Measurements from ENCODE around the gene PCBD2.
"Not testable (repeated sequence)": the region's sequence is repeated elsewhere in the genome, so short reads cannot be mapped to it uniquely, and the experiment has no call there.

Gene PCBD2

DNA sequence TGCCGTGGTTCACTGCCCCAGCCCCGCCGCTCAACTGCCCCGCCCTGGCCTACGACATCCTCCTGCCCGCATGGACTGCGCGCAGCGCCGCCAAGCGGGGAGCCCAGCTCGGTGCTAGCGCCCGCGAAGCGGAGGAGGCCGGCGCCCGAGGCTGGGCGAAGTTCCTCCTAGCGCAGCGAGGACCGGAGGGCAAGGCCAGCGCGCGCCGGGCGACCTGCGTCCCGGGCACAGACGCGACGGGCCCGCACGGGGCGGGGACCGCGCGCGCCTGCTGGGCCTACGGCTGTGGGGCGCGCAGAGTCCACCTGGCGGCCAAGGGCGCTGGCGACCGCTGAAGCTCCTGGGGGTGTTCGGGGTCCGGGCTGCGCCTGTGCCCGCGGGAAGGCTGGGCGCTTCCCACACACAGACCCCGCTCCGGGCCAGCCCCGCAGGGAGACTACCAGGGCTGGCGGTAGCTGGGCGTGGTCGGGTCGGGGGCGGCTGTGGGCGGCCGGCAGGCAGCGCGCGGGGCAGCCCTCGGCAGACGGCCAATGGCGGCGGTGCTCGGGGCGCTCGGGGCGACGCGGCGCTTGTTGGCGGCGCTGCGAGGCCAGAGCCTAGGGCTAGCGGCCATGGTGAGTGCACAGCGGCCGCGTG lies at the start of gene PCBD2:
Gene PCBD2, plus strand, starts transcription at position 522 of the 636 bp plus-strand sequence. Its CDS starts 9 bp downstream, at position 531.
- peak; percentile 89 for DNase-seq (ENCODE audit: low read depth)

DNA sequence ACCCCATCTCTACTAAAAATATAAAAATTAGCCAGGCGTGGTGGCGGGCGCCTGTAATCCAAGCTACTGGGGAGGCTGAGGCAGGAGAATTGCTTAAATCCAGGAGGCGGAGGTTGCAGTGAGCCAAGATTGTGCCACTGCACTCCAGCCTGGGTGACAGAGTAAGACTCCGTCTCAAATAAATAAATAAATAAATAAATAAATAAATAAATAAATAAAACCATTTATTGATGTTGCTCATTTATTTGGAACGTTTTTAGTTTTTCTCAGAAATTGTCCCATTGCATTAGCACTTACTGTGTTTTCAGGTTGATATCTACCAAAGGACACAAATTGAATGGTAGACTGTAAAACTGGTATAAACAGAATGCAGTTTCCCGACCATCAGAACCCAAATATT lies 48.5 kb upstream of the PCBD2 start:
- not testable (repeated sequence) for DNase-seq (ENCODE audit: low read depth)

DNA sequence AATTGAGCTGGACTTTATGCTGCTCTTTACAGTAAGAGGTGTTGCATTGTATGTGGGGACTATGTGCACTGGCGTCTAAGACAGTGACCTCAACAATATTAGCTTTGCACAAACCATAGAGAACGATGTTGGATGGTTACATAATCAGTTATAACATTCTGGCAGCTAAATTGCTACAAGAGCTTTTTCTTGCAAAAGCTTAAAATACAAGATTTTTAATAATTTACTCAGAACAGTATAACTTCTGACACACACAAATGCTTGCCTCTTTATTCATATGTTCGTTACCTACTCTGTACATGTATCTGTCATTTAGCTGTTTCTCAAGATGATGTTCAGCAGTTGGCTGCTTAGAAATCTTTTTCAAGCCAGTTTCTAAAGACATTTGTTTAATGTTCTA lies 47.5 kb upstream of the PCBD2 start:
- DNase-seq (ENCODE audit: low read depth), result no peak

DNA sequence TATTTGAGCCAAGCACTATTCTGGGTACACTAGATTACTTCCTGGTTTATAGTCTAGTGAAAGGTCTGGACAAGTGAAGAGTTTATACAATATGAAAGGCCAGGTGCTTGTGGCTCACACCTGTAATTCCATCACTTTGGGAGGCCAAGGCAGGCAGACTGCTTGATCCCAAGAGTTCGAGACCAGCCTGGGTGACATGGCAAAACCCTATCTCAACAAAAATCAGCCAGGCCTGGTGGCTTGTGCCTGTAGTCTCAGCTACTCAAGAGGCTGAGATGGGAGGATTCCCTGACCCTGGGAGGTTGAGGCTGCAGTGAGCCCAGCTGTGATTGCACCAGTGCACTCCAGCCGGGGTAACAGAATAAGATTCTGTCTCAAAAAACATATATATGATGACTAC lies 40.2 kb upstream of the PCBD2 start:
- no peak for DNase-seq (ENCODE audit: low read depth)

DNA sequence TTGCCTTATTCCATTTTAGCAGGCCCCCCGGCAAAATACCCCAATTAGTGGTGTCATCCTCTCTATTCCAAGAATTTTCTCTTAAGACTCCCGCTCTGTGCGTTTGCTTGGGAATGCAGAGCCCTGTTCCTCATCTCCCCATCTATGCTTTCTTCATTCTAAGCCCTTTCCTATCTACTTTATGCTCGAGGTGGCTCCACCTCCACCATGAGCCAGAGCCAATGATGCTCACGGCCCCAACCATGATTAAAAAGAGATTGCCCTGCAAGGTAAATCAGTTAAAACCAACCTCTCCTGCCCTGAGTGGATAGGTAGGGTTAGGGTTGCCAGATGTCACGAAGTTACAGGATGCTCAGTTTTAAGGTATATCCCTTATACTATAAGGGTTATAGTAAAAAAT lies 31.4 kb upstream of the PCBD2 start:
- DNase-seq (ENCODE audit: low read depth), result no peak

DNA sequence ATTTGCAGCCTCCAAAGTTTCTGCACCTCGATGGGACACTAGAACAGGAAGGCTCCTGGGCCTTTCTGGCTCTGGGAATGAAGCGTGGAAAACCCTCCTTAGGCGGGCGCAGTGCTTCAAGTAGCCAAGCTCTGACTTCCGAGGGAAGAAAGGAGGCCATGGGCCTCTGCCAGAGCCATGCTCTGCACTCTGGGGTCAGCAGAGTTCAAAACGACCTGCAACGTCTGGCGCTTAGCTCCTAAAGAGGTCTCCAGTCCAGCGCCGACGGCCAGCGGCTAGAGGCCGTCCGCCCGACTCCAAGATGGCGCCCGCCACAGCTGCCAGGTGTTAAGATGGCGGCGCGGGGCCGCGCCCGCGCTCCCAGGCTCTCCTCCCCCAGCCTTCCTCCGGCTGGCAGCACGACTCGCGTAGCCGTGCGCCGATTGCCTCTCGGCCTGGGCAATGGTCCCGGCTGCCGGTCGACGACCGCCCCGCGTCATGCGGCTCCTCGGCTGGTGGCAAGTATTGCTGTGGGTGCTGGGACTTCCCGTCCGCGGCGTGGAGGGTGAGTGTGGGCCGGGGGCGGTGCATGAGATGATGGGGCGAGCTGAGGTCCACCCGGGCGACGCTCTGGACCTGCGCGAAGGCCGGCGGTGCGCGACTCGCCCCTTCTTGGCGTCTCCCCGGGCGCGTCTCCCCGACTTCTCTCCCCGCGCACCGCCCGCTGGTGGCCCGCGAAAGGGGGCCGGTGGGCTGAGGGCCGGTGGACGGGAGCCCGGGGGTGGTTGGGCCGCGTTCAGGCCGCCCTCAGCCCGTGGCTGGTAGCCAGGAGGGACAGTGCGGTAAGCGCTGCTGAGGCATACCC lies 30.7 kb upstream of the PCBD2 start, which contains the start of gene TXNDC15:
Gene TXNDC15, plus strand, starts transcription at position 385 of the 844 bp plus-strand sequence. Its CDS starts 57 bp downstream, at position 442.
- peak; percentile 89 for DNase-seq (ENCODE audit: low read depth)

DNA sequence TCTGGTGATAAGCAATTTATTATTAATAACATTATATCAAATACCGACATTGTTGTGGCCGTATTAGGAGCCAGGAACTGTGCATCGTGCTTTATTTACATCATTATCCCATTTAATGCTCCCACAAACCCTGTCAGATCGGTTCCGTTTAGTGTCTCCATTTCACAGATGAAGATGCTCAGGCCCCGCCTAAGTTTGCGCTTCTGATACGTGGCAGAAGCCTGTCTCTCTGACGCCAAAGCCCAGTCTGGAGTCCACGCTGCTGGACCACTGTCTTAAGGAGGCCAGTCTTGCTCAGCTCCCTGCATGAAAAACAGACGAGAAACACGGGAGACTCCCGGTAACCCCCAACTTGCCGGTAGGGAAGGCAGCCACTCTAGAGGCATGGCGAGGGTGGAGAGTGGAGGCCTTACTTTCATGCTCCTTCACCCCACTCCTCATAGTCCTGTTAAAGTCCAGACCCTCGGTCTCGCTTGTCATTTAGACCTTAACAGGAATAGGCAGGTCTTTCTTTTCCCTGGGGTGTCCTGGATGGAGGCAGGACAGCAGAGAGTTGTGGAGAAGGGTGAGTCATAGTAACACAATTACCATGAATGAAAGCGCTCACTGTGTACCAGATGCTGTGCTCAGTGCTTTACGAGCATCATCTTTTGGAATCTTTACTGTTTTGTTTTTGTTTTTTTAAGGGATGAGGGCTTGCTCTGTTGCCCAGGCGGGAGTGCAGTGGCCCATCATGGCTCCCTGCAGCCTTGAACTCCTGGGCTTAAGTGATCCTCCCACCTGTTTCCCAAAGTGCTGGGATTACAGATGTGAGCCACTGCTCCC lies 29.9 kb upstream of the PCBD2 start:
- peak; percentile 92 for DNase-seq (ENCODE audit: low read depth)

DNA sequence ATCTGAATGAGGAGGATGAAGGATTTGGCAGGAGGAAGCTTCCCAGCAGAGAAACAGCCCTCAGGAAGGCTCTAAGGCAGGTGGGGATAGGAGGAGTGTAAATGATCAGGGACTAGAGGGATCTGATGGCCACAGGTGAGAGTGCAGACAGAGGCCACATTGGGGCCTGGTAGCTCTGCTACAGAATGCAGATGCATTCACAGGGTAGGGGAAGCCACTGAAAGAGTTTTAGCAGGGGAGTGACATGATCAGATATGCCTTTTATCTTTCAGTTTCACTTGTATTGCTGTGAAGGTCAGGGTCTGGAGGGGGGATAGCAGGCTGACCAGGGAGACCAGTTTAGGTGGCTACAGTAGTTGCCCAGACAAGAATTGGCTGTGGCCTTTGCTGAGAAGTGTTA lies 27.8 kb upstream of the PCBD2 start:
- DNase-seq (ENCODE audit: low read depth), result no peak

DNA sequence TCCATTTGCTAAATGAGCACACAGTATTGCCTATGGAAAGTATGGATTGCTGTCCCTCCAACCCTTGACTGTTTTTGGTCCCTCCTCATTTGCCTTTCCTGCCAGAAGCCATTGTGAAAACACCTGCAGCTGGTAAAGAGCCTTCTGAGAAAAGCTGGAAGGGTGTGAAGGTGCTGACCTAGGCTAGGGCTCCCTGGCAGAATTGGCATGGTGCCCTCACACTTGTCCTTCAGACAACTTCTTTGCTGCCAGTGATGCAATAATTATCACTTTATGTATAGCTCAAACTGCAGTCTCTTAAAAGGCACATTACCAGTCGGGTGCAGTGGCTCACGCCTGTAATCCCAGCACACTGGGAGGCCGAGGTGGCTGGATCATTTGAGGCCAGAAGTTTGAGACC lies 26.5 kb upstream of the PCBD2 start:
- DNase-seq (ENCODE audit: low read depth), result no peak

DNA sequence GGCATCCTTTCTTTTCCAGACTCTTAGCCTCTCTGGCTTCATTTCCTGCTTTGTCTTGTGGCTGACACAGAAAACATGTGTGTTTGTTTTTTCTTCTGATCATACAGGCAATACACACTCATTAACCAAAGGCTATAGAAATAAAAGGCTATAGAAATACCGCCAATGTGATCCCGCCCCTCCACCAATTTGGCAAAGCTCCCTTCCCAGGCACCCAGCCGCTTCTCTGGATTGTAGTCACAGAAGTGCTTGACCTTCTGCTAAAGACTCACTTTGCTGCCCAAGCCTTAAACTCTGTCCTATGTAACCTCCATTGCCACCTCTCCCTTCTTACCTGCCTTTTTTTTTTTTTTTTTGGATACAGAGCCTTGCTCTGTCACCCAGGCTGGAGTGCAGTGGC lies 25.5 kb upstream of the PCBD2 start:
- DNase-seq (ENCODE audit: low read depth), result no peak

DNA sequence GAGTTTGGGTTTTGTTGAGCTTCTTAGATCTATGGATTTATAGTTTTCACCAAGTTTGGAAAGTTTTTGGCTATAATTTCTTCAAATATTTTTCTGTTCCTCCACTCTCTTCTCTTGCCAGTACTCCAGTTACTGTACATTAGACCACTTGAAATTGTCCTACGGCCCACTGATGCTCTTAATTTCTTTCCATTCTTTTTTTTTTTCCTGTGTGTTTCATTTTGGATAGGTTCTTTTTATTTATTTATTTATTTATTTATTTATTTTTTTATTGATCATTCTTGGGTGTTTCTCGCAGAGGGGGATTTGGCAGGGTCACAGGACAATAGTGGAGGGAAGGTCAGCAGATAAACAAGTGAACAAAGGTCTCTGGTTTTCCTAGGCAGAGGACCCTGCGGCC lies 24.0 kb upstream of the PCBD2 start:
- DNase-seq (ENCODE audit: low read depth), result not testable (repeated sequence)

DNA sequence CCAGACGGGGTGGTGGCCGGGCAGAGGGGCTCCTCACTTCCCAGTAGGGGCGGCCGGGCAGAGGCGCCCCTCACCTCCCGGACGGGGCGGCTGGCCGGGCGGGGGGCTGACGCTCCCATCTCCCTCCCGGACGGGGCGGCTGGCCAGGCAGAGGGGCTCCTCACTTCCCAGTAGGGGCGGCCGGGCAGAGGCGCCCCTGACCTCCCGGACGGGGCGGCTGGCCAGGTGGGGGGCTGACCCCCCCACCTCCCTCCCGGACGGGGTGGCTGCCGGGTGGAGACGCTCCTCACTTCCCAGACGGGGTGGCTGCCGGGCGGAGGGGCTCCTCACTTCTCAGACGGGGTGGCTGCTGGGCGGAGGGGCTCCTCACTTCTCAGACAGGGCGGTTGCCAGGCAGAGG lies 23.2 kb upstream of the PCBD2 start:
- DNase-seq (ENCODE audit: low read depth), result not testable (repeated sequence)

DNA sequence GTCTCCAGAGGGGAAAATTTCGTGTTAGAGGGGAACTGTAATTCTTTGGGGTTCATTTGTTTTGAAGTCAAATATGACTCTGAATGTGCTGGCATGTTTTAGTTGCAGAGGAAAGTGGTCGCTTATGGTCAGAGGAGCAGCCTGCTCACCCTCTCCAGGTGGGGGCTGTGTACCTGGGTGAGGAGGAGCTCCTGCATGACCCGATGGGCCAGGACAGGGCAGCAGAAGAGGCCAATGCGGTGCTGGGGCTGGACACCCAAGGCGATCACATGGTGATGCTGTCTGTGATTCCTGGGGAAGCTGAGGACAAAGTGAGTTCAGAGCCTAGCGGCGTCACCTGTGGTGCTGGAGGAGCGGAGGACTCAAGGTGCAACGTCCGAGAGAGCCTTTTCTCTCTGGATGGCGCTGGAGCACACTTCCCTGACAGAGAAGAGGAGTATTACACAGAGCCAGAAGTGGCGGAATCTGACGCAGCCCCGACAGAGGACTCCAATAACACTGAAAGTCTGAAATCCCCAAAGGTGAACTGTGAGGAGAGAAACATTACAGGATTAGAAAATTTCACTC lies 17.3 kb upstream of the PCBD2 start:
- no peak for DNase-seq (ENCODE audit: low read depth)

DNA sequence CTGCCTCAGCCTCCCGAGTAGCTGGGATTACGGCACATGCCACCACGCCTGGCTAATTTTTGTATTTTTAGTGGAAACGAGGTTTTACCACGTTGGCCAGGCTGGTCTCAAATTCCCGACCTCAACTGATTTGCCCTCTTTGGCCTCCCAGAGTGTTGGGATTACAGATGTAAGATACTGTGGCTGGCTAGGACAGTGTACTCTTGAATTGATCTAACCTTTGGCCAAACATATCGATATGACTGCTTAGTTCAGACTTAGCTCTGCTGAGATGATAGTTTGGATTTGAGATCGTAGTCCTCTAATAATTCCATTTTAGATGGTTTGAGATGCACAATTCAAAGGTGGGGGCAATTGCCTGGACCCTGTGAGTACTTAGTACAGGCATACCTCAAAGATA lies 15.6 kb upstream of the PCBD2 start:
- no peak for DNase-seq (ENCODE audit: low read depth)

DNA sequence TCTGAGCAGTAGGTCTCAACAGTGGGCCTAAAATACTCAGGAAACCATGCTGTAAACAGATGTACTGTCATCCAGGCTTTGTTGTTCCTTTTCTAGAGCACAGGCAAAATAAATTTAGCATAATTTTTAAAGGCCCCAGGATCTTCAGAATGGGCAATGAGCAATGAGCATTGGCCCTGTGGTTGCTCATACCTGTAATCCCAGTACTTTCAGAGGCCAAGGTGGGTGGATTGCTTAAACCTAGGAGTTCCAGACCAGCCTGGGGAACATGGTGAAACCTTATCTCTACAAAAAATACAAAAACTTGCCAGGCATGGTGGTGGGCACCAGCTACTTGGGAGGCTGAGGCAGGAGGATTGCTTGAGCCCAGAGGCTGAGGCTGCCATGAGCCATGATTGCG lies 13.5 kb upstream of the PCBD2 start:
- no peak for DNase-seq (ENCODE audit: low read depth)

DNA sequence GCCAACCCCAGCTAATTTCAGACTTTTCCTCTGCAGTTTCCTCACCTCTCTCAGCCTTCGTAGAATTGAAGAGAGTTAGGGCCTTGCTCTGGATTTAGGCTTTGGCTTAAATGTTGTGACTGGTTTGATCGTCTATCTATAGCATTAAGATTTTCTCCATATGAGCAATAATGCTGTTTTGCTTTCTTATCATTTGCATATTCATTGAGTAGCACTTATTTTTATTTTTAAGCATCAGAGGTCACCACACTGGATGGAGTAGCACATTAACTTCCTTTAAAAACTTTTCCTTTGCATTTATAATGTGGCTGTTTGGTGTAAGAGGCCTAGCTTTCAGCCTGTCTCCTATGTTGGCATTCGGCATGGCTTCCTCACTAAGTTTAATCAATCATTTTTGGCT lies 12.6 kb upstream of the PCBD2 start:
- no peak for DNase-seq (ENCODE audit: low read depth)

DNA sequence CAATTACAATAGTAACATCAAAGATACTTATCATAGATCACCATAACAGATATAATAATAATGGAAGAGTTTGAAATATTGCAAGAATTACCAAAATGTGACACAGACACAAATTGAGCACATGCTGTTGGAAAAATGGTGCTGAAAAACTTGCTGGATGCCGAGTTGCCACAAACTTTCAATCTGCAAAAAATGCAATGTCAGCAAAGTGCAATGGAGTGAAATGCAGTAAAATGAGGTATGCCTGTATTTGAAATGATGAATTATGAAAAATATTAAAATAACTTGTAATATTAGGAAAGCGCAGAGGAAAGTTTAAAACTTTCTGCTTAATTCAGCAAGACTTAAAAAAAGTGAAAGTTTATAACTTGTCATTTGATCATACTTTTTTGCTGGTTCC lies 12.0 kb upstream of the PCBD2 start:
- DNase-seq (ENCODE audit: low read depth), result no peak

DNA sequence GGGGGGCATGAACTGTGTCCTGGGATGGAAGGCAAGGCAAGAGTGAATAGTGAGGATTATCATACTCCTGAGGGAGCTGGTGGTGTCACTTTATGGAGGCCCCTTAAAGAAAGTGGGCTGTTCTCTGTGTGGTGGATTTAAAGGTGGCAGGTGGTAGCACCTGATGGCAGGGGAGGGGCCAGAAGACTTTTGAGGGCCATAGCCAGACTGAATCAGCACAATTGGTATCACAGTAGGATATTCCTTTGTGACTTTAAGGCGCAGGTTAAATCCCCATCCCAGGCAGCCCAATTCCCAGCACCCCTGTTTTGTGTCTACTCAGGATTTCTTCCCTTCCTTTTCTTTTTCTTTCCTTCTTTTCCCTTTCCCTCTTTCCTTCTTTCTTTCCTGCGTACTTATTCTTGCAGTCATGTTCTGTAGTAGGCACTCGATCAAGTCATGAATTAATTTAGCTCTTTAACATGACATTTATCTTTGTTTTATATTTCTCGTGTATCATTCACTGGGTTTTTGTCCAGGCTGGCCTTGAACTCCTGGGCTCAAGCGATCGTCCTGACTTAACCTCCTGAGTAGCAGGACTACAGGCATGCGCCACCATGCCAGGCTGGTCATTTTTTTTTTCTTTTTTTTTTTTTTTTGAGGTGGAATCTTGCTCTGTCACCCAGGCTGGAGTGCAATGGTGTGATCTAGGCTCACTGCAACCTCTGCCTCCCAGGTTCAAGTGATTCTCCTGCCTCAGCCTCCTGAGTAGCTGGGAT lies 11.0 kb upstream of the PCBD2 start:
- DNase-seq (ENCODE audit: low read depth), result no peak

DNA sequence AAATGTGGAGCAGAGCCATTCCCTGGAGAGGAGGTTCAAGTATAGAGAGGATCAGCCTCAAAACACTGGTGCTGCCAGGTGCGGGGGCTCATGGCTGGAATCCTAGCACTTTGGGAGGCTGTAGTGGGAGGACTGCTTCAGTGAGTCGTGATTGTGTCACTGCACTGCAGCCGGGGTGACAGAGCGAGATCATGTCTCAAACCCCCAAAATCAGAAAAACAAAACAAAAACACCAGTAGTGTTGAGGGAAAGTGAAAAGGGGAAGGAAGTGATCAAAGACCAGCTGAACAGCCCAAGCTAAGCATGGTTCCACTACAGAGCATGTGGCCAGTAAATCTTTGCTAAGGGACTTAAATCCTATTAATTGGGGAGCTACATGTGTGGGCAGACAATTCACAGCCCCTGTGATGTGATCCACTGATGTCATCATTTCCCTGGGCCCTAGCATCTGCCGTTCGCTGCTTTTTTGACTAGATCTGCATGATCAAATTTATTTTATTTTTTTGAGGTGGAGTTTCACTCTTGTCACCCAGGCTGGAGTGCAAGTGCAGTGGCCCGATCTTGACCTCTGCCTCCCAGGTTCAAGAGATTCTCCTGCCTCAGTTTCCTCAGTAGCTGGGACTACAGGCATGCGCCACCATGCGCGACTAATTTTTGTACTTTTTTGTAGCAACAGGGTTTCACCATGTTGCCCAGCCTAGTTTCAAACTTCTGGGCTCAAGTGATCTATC lies 2.7 kb upstream of the PCBD2 start:
- DNase-seq (ENCODE audit: low read depth), result no peak

DNA sequence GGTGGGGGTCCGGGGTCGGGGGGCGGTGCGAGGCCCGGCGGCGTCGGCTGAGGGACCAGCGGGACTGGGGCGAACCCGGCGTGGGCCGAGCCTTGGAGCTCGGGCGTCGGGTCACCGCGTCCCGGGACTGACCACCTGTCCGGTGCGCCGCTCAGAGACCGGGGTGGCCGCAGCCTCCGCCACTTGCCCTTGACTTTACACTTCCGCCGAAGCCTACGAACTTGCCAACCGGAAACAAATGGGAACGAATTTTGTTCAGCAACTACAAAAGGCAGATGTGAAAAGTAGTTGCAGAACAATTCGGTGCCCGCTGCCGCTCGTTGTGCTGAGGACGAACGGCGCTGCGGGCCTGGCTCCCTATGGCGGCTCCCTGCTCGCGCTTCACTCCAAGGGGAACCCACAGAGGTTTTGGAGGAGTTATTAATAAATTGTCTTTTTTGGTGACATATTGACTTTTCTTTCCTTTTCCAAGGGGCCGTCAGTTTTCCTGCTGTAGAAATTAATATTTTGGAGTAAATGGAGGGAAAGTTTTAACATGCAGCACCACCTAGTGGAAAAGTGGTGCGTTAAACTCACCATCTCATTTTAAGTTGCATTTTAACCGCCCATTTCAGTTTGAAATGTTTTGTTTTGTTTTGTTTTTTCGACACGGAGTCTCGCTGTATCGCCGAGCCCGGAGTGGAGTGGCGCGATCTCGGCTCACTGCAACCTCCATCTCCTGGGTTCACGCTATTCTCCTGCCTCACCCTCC lies 490 bp downstream of the PCBD2 start:
- DNase-seq (ENCODE audit: low read depth), result peak; percentile 69

All from iris pigment epithelial cell (primary cell).